Smooth muscle cell of bladder (primary cell): ENCODE results near the gene TMEM179B. TPM values are rescaled to one million over a fixed set of nuclear protein-coding genes. Genes with fewer than 3 reads are reported as not detected.

Experiments
- total RNA-seq: library from RNA; depleted of rRNA; stranded (reverse); fragments of >200 nt; gene quantifications from 2 replicates; pipeline ENCODE4 v1.2.3, GENCODE V29; 2014

The TMEM179B gene
- total RNA-seq: 35.7 and 38.4 TPM in 2 replicates

DNA sequence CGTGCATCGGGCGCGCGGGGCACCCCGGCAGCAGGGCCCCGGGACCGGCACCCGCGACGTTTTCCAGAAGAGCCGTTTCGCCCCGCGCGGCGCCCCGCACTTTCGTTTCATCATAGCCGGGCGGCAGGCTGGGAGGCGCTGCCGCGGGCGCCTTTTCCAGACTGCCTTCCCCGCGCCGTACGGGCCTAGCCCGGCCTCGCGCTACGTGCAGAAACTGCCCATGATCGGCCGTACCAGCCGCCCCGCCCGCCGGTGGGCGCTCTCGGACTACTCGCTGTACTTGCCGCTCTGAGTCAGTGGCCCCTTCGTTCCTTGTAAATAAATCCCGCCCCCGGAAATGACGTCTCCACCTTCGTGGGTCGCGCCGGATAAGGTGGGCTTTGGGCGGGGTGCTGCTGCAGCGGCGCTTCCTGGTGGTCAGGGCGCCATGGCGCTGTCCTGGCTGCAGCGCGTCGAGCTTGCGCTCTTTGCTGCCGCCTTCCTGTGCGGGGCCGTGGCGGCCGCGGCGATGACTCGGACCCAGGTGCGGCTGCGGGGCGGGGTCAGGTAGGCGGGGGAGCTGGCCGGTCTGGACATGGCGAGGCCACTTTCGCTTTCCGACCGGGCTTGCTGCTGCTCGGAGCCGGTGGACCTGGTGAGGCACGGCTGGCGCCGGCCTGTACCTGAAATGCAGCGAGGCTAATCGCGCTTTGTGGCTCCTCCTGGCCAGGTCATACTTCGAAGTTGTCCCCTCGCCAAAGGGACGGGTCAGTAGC, at the start of gene TMEM179B:
TMEM179B (plus strand) TSS at position 398 of the 755 bp plus-strand sequence; CDS start at position 428, 30 bp downstream.

GRCh38 chr11:62753736-62754603, 33.2 kb upstream of the TMEM179B start, which contains the start of gene ZBTB3:
Gene ZBTB3 (minus strand): TSS chr11:62754160. CDS start chr11:62753664, 496 bp downstream.

GRCh38 chr11:62771144-62772021, 15.8 kb upstream of the TMEM179B start, which contains the start of gene TAF6L:
Gene TAF6L (plus strand): TSS chr11:62771396. CDS start chr11:62775784, 4,388 bp downstream.

GRCh38 chr11:62791501-62792201, 4.4 kb downstream of the TMEM179B start, which contains the start of gene TMEM223:
Gene TMEM223 (minus strand): TSS chr11:62792006. CDS start chr11:62791994, 12 bp downstream.

DNA sequence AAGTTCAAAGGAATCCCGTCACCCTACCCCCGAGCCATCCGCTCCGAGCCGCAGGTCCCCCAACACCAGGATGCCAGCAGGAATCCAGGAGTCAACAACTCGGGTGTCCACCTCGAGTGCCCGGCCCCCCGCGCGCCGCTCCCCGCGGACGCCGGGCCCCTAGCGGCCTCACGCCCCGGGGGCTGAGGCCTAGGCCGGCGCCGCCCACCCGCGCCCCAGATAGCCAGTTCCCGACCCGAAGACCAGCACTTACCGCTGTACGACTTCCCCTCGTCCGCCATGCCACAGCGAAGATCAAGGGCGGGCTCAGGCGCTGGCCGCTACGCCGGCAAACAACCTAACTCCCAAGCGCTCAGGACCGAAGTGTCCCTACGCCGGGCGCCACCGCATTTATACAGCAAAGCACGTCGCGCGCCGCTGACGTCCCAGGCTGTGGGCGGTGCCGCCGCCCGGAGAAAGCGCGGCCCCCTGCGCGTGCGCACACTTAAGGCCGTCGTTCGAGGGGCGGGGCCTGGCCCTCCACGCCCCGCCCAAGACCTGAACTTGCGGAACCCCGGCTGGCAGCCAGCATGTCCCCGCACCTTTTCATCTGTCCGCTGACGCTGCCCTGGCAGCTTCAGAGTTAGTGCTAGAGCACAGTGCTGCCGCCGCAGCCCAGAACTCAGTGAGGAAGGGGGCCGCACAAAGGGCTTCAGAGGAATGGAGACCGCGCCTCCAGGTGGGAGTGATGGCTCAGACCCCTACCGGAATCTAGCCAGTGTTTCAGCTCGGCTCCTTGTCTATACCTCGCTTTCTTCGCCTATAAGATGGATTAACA, 18.1 kb downstream of the TMEM179B start, which contains the start of gene NXF1:
NXF1 (minus strand) TSS at position 365 of the 817 bp plus-strand sequence; CDS start at position 281, 84 bp downstream.

GRCh38 chr11:62831520-62832335, 44.5 kb downstream of the TMEM179B start, which contains the start of gene STX5:
Gene STX5 (minus strand): TSS chr11:62832051. CDS start chr11:62831243, 808 bp downstream.

GRCh38 chr11:62832336-62833234, 45.4 kb downstream of the TMEM179B start, which contains the start of gene TEX54:
Gene TEX54 (minus strand): TSS chr11:62832841.

DNA sequence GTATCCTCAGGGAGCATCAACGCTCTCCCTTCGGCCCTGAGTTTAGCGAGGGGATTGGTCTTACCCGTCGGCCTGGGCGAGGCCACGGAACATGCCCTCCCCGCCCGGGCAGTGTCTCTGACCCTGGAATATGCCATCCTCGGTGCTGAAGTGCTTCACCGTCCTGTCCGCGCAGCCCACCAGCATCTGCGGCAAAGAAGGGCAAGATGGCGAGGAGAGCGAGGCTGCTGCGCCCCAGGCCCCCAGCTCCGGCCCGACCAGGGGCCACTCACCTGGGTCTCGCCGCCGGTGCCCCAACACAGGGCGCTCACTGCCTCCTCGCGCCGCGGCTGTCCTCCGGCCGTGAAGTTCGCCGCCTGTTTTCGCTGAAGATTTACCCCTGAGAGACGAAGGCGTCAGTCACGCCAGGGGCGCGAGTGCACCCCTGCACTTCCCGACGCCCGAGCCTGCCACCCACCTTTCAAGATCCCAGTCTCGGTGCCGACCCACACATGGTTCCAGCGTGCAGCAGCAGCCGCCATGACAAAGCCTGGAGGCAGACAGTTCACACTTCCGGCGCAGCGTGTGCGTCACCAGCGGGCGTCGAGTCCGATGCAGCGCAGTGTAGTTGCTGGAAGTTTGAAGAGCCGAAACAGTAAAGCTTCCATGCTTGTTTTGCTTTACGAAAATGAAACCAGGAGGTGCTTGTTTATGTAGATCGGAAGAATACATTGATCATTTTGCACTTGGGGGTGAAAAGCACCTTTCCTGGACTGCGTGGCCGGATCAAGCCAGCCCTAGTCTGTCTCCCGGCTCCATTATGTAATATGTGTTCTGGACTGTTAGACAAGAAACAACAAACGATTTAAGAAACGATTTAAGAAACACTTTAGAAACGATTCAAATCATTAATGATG, 52.1 kb downstream of the TMEM179B start, which contains the start of gene WDR74:
WDR74 (minus strand) TSS at position 541 of the 896 bp plus-strand sequence; CDS start at position 521, 20 bp downstream.

Other genes with a start within 250 kb of the TMEM179B start
- 388 and 488 TPM in 2 replicates for gene AHNAK, start 240.6 kb upstream of the TMEM179B start, total RNA-seq
- 1,708 and 1,734 TPM in 2 replicates for gene EEF1G, start 213.5 kb upstream of the TMEM179B start, total RNA-seq
- gene TUT1, start 195.9 kb upstream of the TMEM179B start, total RNA-seq: 4.8 and 6.7 TPM in 2 replicates
- gene MTA2, start 185.5 kb upstream of the TMEM179B start, total RNA-seq: 110 and 118 TPM in 2 replicates
- gene EML3, start 174.6 kb upstream of the TMEM179B start, total RNA-seq: 12.8 and 14.3 TPM in 2 replicates
- 5.5 and 7.8 TPM in 2 replicates for gene ROM1, start 174.1 kb upstream of the TMEM179B start, total RNA-seq
- 22.3 and 35.2 TPM in 2 replicates for gene B3GAT3, start 165.4 kb upstream of the TMEM179B start, total RNA-seq
- 249 and 288 TPM in 2 replicates for gene GANAB, start 140.8 kb upstream of the TMEM179B start, total RNA-seq
- gene INTS5, start 134.1 kb upstream of the TMEM179B start, total RNA-seq: 15.1 and 22.9 TPM in 2 replicates
- 39.7 and 43.3 TPM in 2 replicates for gene C11orf98, start 122.2 kb upstream of the TMEM179B start, total RNA-seq
- gene CSKMT, start 122.1 kb upstream of the TMEM179B start, total RNA-seq: 7.4 and 7.5 TPM in 2 replicates
- 11.7 and 12.1 TPM in 2 replicates for gene UQCC3, start 115.7 kb upstream of the TMEM179B start, total RNA-seq
- 2.4 and 3.0 TPM in 2 replicates for gene LBHD1, start 115.1 kb upstream of the TMEM179B start, total RNA-seq
- gene UBXN1, start 108.3 kb upstream of the TMEM179B start, total RNA-seq: 193 and 199 TPM in 2 replicates
- gene LRRN4CL, start 97.9 kb upstream of the TMEM179B start, total RNA-seq: 10.6 and 11.7 TPM in 2 replicates
- 58.3 and 73.6 TPM in 2 replicates for gene BSCL2, start 80.0 kb upstream of the TMEM179B start, total RNA-seq
- gene GNG3, start 79.7 kb upstream of the TMEM179B start, total RNA-seq: not detected in 2 replicates
- gene HNRNPUL2, start 59.9 kb upstream of the TMEM179B start, total RNA-seq: 7.3 and 9.7 TPM in 2 replicates
- gene TTC9C, start 58.9 kb upstream of the TMEM179B start, total RNA-seq: 34.0 and 37.4 TPM in 2 replicates
- 9.7 and 12.7 TPM in 2 replicates for gene ZBTB3, start 33.2 kb upstream of the TMEM179B start, total RNA-seq
- 62.2 and 77.1 TPM in 2 replicates for gene POLR2G, start 25.8 kb upstream of the TMEM179B start, total RNA-seq
- 12.1 and 19.1 TPM in 2 replicates for gene TAF6L, start 16.0 kb upstream of the TMEM179B start, total RNA-seq
- gene TMEM223, start 4.6 kb downstream of the TMEM179B start, total RNA-seq: 12.8 and 16.0 TPM in 2 replicates
- gene NXF1, start 18.0 kb downstream of the TMEM179B start, total RNA-seq: 9.7 and 21.1 TPM in 2 replicates
- 46.2 and 49.9 TPM in 2 replicates for gene STX5, start 44.6 kb downstream of the TMEM179B start, total RNA-seq
- gene TEX54, start 45.4 kb downstream of the TMEM179B start, total RNA-seq: not detected in 2 replicates
- gene WDR74, start 52.2 kb downstream of the TMEM179B start, total RNA-seq: 51.0 and 77.9 TPM in 2 replicates
- gene SLC3A2, start 93.5 kb downstream of the TMEM179B start, total RNA-seq: 210 and 296 TPM in 2 replicates
- gene CHRM1, start 134.0 kb downstream of the TMEM179B start, total RNA-seq: not detected in 2 replicates
- not detected in 2 replicates for gene SLC22A6, start 197.6 kb downstream of the TMEM179B start, total RNA-seq
- not detected in 2 replicates for gene SLC22A8, start 228.4 kb downstream of the TMEM179B start, total RNA-seq